ENCODE results near the gene F7. TPM values are rescaled to one million over a fixed set of nuclear protein-coding genes. Genes with fewer than 3 reads are reported as not detected.

Gene F7
- total RNA-seq, 2 donors from 2014 or later = 0.20 TPM; not detected in 1

GRCh38 chr13:113115363-113116205, 10.0 kb downstream of the F7 start:
- no peak overlapping the region for H3K27ac ChIP-seq
- no peak for DNase-seq (ENCODE audit: low spot score)
- H3K27me3 ChIP-seq = no peaks in the 10 kb centered on the region
- H3K4me3 ChIP-seq = no peak overlapping the region
- TF ChIP-seq CTCF (IDR thresholded peaks at IDR 0.05) = no peak
- peaks cover 0 to 5% of the 10 kb centered on the region in 2 donors for H3K4me1 ChIP-seq
- H3K36me3 ChIP-seq = no peaks in the 10 kb centered on the region
- H3K9me3 ChIP-seq = no peaks in the 10 kb centered on the region

- Histone ChIP-seq H3K9me3 (no peaks in the 10 kb centered on the region), H3K27ac (no peak overlapping the region), H3K36me3 (no peaks in the 10 kb centered on the region), H3K4me1 (no peaks in the 10 kb centered on the region), H3K4me3 (no peak overlapping the region), H3K27me3 (no peaks in the 10 kb centered on the region)
- TF ChIP-seq CTCF (IDR thresholded peaks at IDR 0.05) = no peak
- DNase-seq (ENCODE audit: low spot score) = no peak
Observed at GRCh38 chr13:113116206-113116800, 10.7 kb downstream of the F7 start.

- no peaks in the 10 kb centered on the region for H3K4me1 ChIP-seq
- H3K27me3 ChIP-seq = no peaks in the 10 kb centered on the region
- H3K36me3 ChIP-seq = no peaks in the 10 kb centered on the region
- H3K27ac ChIP-seq = no peak overlapping the region
- no peak for TF ChIP-seq CTCF (IDR thresholded peaks at IDR 0.05)
- no peaks in the 10 kb centered on the region for H3K9me3 ChIP-seq
- no peak overlapping the region for H3K4me3 ChIP-seq
- no peak for DNase-seq (ENCODE audit: low spot score)
Observed at GRCh38 chr13:113116871-113117271, 11.3 kb downstream of the F7 start.

DNA sequence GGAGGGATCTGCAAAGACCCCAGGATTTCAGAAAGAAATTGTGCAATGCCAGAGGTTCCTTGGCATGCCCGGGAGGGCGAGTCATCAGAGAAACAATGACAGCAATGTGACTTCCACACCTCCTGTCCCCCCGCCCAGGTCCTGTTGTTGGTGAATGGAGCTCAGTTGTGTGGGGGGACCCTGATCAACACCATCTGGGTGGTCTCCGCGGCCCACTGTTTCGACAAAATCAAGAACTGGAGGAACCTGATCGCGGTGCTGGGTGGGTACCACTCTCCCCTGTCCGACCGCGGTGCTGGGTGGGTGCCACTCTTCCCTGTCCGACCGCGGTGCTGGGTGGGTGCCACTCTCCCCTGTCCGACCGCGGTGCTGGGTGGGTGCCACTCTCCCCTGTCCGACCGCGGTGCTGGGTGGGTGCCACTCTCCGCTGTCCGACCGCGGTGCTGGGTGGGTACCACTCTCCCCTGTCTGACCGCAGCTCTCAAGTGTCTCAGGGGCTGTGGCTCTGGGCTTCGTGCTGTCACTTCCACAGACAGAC, 11.8 kb downstream of the F7 start:
- Histone ChIP-seq H3K4me3 (no peak overlapping the region), H3K4me1 (no peaks in the 10 kb centered on the region), H3K36me3 (no peaks in the 10 kb centered on the region), H3K27ac (no peak overlapping the region), H3K9me3 (no peaks in the 10 kb centered on the region), H3K27me3 (no peaks in the 10 kb centered on the region)
- DNase-seq (ENCODE audit: low spot score) = no peak
- TF ChIP-seq CTCF (IDR thresholded peaks at IDR 0.05) = no peak

GRCh38 chr13:113117911-113118260, 12.3 kb downstream of the F7 start:
- H3K9me3 ChIP-seq = no peaks in the 10 kb centered on the region
- H3K36me3 ChIP-seq = no peaks in the 10 kb centered on the region
- H3K4me1 ChIP-seq = no peaks in the 10 kb centered on the region
- H3K4me3 ChIP-seq = no peak overlapping the region
- H3K27ac ChIP-seq = no peak overlapping the region
- TF ChIP-seq CTCF (IDR thresholded peaks at IDR 0.05) = no peak
- no peak for DNase-seq (ENCODE audit: low spot score)
- H3K27me3 ChIP-seq = no peaks in the 10 kb centered on the region
